IMR-90 (cell line): ENCODE data around the gene LLCFC1. TPM values are rescaled to one million over a fixed set of nuclear protein-coding genes. Genes with fewer than 3 reads are reported as not detected.

Experiments used
- ATAC-seq: fragments of 200-7000 bp; cut with Tn5 transposase; 2 replicates; pipeline ENCODE4 v1.9.1; 2020; ENCODE audit warnings: low read depth, mild to moderate bottlenecking, moderate library complexity
- BruUV-seq: library from RNA; stranded (reverse); fragments of 400-500 nt; replicated peaks from 2 replicates; lab custom pipeline; 2021; lab: Mats Ljungman, UMichigan
- CTCF ChIA-PET: fragments of 300-600 bp; formaldehyde crosslinking; extraction: SDS; loops from one replicate; lab custom pipeline; 2021; ENCODE audit warnings: antibody characterized with exemption; lab: Yijun Ruan, JAX
- POLR2A ChIA-PET: fragments of 300-600 bp; sonication (Branson Sonifier 250); formaldehyde crosslinking; loops from one replicate; lab custom pipeline; 2022; ENCODE audit warnings: antibody characterized with exemption; ENCODE audit not compliant: unreplicated experiment; lab: Charles Lee
- DNase-seq: peaks from one replicate; pipeline ENCODE4 v3.0.0; 2013
- H2AFZ ChIP-seq: replicated peaks from 2 replicates; pipeline ENCODE3; 2013; ENCODE audit warnings: low read length, mild to moderate bottlenecking; ENCODE audit not compliant: poor library complexity
- H2AK5ac ChIP-seq: 2 replicates; pipeline ENCODE4 v1.6.1; 2013; ENCODE audit warnings: low read depth, low read length, inconsistent platforms
- H2AK9ac ChIP-seq: replicated peaks from 2 replicates; pipeline ENCODE3; 2013; ENCODE audit warnings: mild to moderate bottlenecking, low read depth, low read length, moderate library complexity; ENCODE audit not compliant: poor library complexity
- H2BK120ac ChIP-seq: 2 replicates; pipeline ENCODE4 v1.6.1; 2013; ENCODE audit warnings: low read depth, low read length, inconsistent platforms
- H2BK15ac ChIP-seq: 3 replicates; pipeline ENCODE4 v1.6.1; 2013; ENCODE audit warnings: low read depth, low read length, inconsistent platforms
- H2BK20ac ChIP-seq: 2 replicates; pipeline ENCODE4 v1.6.1; 2013; ENCODE audit warnings: low read depth, mild to moderate bottlenecking, inconsistent platforms, low read length, moderate library complexity
- H2BK5ac ChIP-seq: 2 replicates; pipeline ENCODE4 v1.6.1; 2013; ENCODE audit warnings: mild to moderate bottlenecking, low read depth, low read length, inconsistent platforms; ENCODE audit not compliant: poor library complexity, severe bottlenecking
- H3K14ac ChIP-seq: replicated peaks from 2 replicates; pipeline ENCODE4 v1.6.1; 2013; ENCODE audit warnings: low read depth, low read length, inconsistent platforms
- H3K18ac ChIP-seq: 2 replicates; pipeline ENCODE4 v1.6.1; 2013; ENCODE audit warnings: low read depth, low read length, control low read depth
- H3K23ac ChIP-seq: 2 replicates; pipeline ENCODE4 v1.6.1; 2013; ENCODE audit warnings: low read depth, low read length, inconsistent platforms
- H3K27ac ChIP-seq: 2 replicates; pipeline ENCODE4 v1.5.1; 2013; ENCODE audit warnings: mild to moderate bottlenecking, control low read depth, low read length; ENCODE audit not compliant: insufficient read depth
- H3K27me3 ChIP-seq: 2 replicates; pipeline ENCODE4 v1.6.1; 2013; ENCODE audit warnings: low read length; ENCODE audit not compliant: control insufficient read depth, insufficient read depth
- H3K36me3 ChIP-seq: 2 replicates; pipeline ENCODE4 v1.6.1; 2013; ENCODE audit warnings: low read length, mixed read lengths; ENCODE audit not compliant: control insufficient read depth, insufficient read depth
- H3K4ac ChIP-seq: 2 replicates; pipeline ENCODE4 v1.6.1; 2013; ENCODE audit warnings: low read depth, low read length, inconsistent platforms
- H3K4me1 ChIP-seq: 2 replicates; pipeline ENCODE4 v1.6.1; 2013; ENCODE audit warnings: low read length, mixed read lengths; ENCODE audit not compliant: control insufficient read depth, insufficient read depth
- H3K4me2 ChIP-seq: 2 replicates; pipeline ENCODE4 v1.6.1; 2013; ENCODE audit warnings: low read depth, mild to moderate bottlenecking, control low read depth, low read length, moderate library complexity
- H3K4me3 ChIP-seq: 2 replicates; pipeline ENCODE4 v1.5.1; 2013; ENCODE audit warnings: low read depth, mild to moderate bottlenecking, control low read depth, low read length, moderate library complexity; ENCODE audit not compliant: insufficient read depth
- H3K56ac ChIP-seq: 2 replicates; pipeline ENCODE4 v1.6.1; 2013; ENCODE audit warnings: low read length, inconsistent platforms; ENCODE audit not compliant: insufficient read depth; ENCODE audit errors: extremely low read depth
- H3K79me1 ChIP-seq, 2 experiments: 2 replicates each; pipeline ENCODE4 v1.6.1; 2013; ENCODE audit warnings: low read length in 2 of 2, inconsistent platforms in 1 of 2, low read depth in 1 of 2
- H3K9ac ChIP-seq: 2 replicates; pipeline ENCODE4 v1.6.1; 2013; ENCODE audit warnings: low read depth, low read length, control low read depth
- H3K9me1 ChIP-seq: 2 replicates; pipeline ENCODE4 v1.6.1; 2013; ENCODE audit warnings: low read length, inconsistent platforms; ENCODE audit not compliant: insufficient read depth
- H3K9me3 ChIP-seq: 2 replicates; pipeline ENCODE4 v1.6.1; 2013; ENCODE audit warnings: low read length; ENCODE audit not compliant: control insufficient read depth, insufficient read depth
- H4K20me1 ChIP-seq: 2 replicates; pipeline ENCODE4 v1.6.1; 2013; ENCODE audit warnings: low read length, inconsistent platforms; ENCODE audit not compliant: insufficient read depth
- H4K5ac ChIP-seq: 2 replicates; pipeline ENCODE4 v1.6.1; 2013; ENCODE audit warnings: mild to moderate bottlenecking, low read depth, low read length, control low read depth
- H4K8ac ChIP-seq, 2 experiments: 2 replicates each; pipeline ENCODE4 v1.6.1; 2013; ENCODE audit warnings: low read depth in 2 of 2, low read length in 2 of 2, control low read depth in 1 of 2, inconsistent platforms in 1 of 2
- H4K91ac ChIP-seq: 2 replicates; pipeline ENCODE4 v1.6.1; 2013; ENCODE audit warnings: low read depth, low read length, inconsistent platforms; ENCODE audit not compliant: insufficient read depth
- BHLHE40 ChIP-seq: fragments of 150-350 bp; IDR thresholded peaks from 2 replicates; pipeline ENCODE4 v1.6.1; 2016; ENCODE audit warnings: mild to moderate bottlenecking, low read depth, low read length
- CEBPB ChIP-seq: IDR thresholded peaks from 2 replicates; pipeline ENCODE4 v1.6.1; 2012; ENCODE audit warnings: low read depth, low read length, improper control_type of control experiment
- CHD1 ChIP-seq: IDR thresholded peaks from 2 replicates; pipeline ENCODE4 v1.6.1; 2012; ENCODE audit warnings: low read depth, low read length, improper control_type of control experiment
- CTCF ChIP-seq: conservative IDR thresholded peaks from 2 replicates; pipeline ENCODE4 v1.5.1; 2012; ENCODE audit warnings: mild to moderate bottlenecking, low read depth, low read length, improper control_type of control experiment
- ELK1 ChIP-seq: fragments of 150-350 bp; IDR thresholded peaks from 2 replicates; pipeline ENCODE4 v1.6.1; 2016; ENCODE audit warnings: low read depth, mild to moderate bottlenecking, low read length, moderate library complexity, borderline replicate concordance
- FOS ChIP-seq: fragments of 150-350 bp; IDR thresholded peaks from 2 replicates; pipeline ENCODE4 v1.6.1; 2016; ENCODE audit warnings: low read depth, low read length
- MAFK ChIP-seq: IDR thresholded peaks from 2 replicates; pipeline ENCODE4 v1.6.1; 2012; ENCODE audit warnings: low read depth, low read length, improper control_type of control experiment
- MAZ ChIP-seq: IDR thresholded peaks from 2 replicates; pipeline ENCODE4 v1.6.1; 2012; ENCODE audit warnings: low read depth, mild to moderate bottlenecking, low read length, improper control_type of control experiment, moderate library complexity, borderline replicate concordance
- MXI1 ChIP-seq: IDR thresholded peaks from 2 replicates; pipeline ENCODE4 v1.6.1; 2012; ENCODE audit warnings: low read depth, mild to moderate bottlenecking, low read length, moderate library complexity, borderline replicate concordance
- NFE2L2 ChIP-seq: fragments of 150-350 bp; IDR thresholded peaks from 2 replicates; pipeline ENCODE4 v1.6.1; 2016; ENCODE audit warnings: low read depth, mild to moderate bottlenecking, low read length
- POLR2A ChIP-seq: IDR thresholded peaks from 2 replicates; pipeline ENCODE4 v1.6.1; 2012; ENCODE audit warnings: mild to moderate bottlenecking, low read depth, low read length
- RAD21 ChIP-seq: IDR thresholded peaks from 2 replicates; pipeline ENCODE4 v1.6.1; 2012; ENCODE audit warnings: low read length, improper control_type of control experiment
- RCOR1 ChIP-seq: IDR thresholded peaks from 2 replicates; pipeline ENCODE4 v1.6.1; 2012; ENCODE audit warnings: mild to moderate bottlenecking, low read length, improper control_type of control experiment; ENCODE audit not compliant: insufficient replicate concordance
- RFX5 ChIP-seq: IDR thresholded peaks from 2 replicates; pipeline ENCODE4 v1.8.0; 2012; ENCODE audit warnings: low read depth, mild to moderate bottlenecking, low read length, moderate library complexity
- SMC3 ChIP-seq: fragments of 150-350 bp; IDR thresholded peaks from 2 replicates; pipeline ENCODE4 v1.6.1; 2016; ENCODE audit warnings: low read depth, mild to moderate bottlenecking, antibody characterized with exemption, low read length, moderate library complexity
- USF2 ChIP-seq: fragments of 150-350 bp; IDR thresholded peaks from 2 replicates; pipeline ENCODE4 v1.6.1; 2017; ENCODE audit warnings: mild to moderate bottlenecking, antibody characterized with exemption, low read length, low read depth
- WGBS, 2 experiments: methylation state at CpG; one replicate each; pipeline versions ENCODE4 v1.1.5 to v1.1.7; 2013; ENCODE audit warnings: missing lambda C conversion rate in 2 of 2; ENCODE audit not compliant: insufficient read length in 1 of 2; ENCODE audit errors: extremely low coverage in 2 of 2; 5-methylcytosine and 5-hydroxymethylcytosine counted together
- dilution Hi-C: fragments of 300-500 bp; cut with HindIII; formaldehyde crosslinking; loops from one replicate; pipeline ENCODE4 v1.14.3; 2018; ENCODE audit warnings: low sequenced_read_pairs; ENCODE audit not compliant: unreplicated experiment
- in situ Hi-C: fragments of 300-500 bp; cut with MboI; formaldehyde crosslinking; loops from 3 replicates; pipeline ENCODE4 v1.14.3; 2019; ENCODE audit warnings: low sequenced_read_pairs, inconsistent platforms, mixed read lengths
- intact Hi-C: fragments of 100-400 bp; cut with micrococcal nuclease; formaldehyde crosslinking; loops from 2 replicates; pipeline ENCODE4 v1.10.0; 2022
- polyA plus RNA-seq, 3 experiments: library from polyadenylated mRNA; depleted of rRNA; stranded (reverse); fragments of >200 nt; gene quantifications; 2 replicates each; pipeline ENCODE4 v1.2.3, GENCODE V29; 2012; ENCODE audit warnings: low replicate concordance in 1 of 3
- total RNA-seq: library from RNA; depleted of rRNA; stranded (reverse); fragments of >200 nt; gene quantifications from 2 replicates; pipeline ENCODE4 v1.2.3, GENCODE V29; 2012

The LLCFC1 gene
- total and polyA plus RNA-seq, 2 of the 4 experiments (the other 2 are of a cell fraction): not detected

GRCh38 chr7:142974626-142975025 is 35.3 kb downstream of the LLCFC1 start:
- Histone ChIP-seq H3K36me3 (no peaks in the 10 kb centered on the region), H3K56ac (no peak overlapping the region), H3K14ac (no peak overlapping the region), H3K27me3 (no peaks in the 10 kb centered on the region), H3K4me3 (no peak overlapping the region), H2BK20ac (no peak overlapping the region), H2BK120ac (no peak overlapping the region), H2AK9ac (no peak overlapping the region), H2AFZ (no peak overlapping the region), H3K9me1 (no peaks in the 10 kb centered on the region), H3K9me3 (peaks cover 4% of the 10 kb centered on the region; the same call in 1 of the 2 replicates), H2BK5ac (no peak overlapping the region), H3K23ac (no peak overlapping the region), H4K8ac (no peak overlapping the region), H3K4me1 (no peaks in the 10 kb centered on the region), H3K27ac (no peak overlapping the region), H3K79me1 (no peaks in the 10 kb centered on the region), H3K9ac (no peak overlapping the region), H2AK5ac (no peak overlapping the region), H4K20me1 (no peaks in the 10 kb centered on the region), H4K91ac (no peak overlapping the region), H3K4ac (no peak overlapping the region), H3K4me2 (no peak overlapping the region), H3K18ac (no peak overlapping the region), H4K5ac (no peak overlapping the region), H2BK15ac (no peak overlapping the region)
- CTCF ChIA-PET: no interaction called here
- WGBS, 2 experiments: no CpG with 5 or more reads among the region's 3 CpGs
- DNase-seq (no peak), ATAC-seq (no peak)
- dilution Hi-C loops: no loop called here
- intact Hi-C loops: no loop called here
- POLR2A ChIA-PET: no interaction called here
- TF ChIP-seq SMC3 (no peak), USF2 (no peak), RFX5 (no peak), MAFK (no peak), MXI1 (no peak), CTCF (no peak), CHD1 (no peak), CEBPB (no peak), NFE2L2 (no peak), POLR2A (no peak), RAD21 (no peak), ELK1 (no peak), MAZ (no peak), BHLHE40 (no peak), FOS (no peak), RCOR1 (no peak)
- in situ Hi-C loops: no loop called here
- no TSS peak for BruUV-seq
